Subcutaneous adipose tissue (tissue), 4 donors: ENCODE data around the gene DPP4. TPM values are rescaled to one million over a fixed set of nuclear protein-coding genes. Genes with fewer than 3 reads are reported as not detected.

Experiments
- CTCF ChIP-seq: fragments of 450-650 bp; IDR thresholded peaks from one replicate; pipeline ENCODE4 v1.5.1; 2016; ENCODE audit warnings: low read depth, mild to moderate bottlenecking, control low read depth, antibody characterized with exemption, moderate library complexity
- total RNA-seq, 4 donors: library from RNA; depleted of rRNA; stranded (reverse); fragments of >200 nt; gene quantifications; one replicate each; pipeline ENCODE4 v1.1.0, GENCODE V29; 2016

The DPP4 gene
- total RNA-seq, 4 donors from 2014 or later = 11.5 to 17.8 (median 16.3) TPM

DNA sequence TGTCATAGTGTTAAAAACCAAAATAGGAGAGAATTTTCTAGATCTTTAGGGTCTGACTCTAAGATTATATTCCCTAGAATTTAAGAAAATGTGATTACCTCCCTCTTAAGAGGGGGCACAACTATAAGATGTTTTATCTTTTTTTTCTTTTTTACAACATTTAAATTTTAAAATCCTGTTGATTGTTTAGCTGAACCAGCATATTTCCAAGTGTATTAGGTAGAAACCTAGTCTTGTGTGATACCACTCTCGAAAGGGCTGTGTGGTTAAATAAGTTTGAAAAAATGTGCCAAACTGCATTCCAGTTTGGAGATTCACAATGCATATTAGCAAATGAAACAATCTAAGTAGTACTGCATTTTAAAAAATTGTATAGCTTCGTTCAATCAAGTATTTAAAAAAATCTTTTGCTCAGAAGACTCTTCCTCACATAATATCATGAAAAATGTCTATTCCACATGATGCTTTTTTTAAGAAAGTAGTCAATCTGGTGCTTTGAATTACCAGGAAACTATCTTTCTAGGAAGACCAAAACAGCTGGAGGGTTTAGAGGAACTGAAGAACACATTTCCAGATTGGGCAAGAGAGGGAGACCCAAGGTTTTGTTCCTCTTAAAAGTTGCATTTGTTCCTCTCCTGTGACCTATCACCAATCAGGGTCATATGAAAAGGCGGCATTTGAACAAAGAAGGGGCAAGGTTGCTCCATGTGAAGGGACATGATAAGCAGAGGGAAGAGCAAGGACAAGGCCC is 98.8 kb downstream of the DPP4 start:
- no peak for TF ChIP-seq CTCF

DNA sequence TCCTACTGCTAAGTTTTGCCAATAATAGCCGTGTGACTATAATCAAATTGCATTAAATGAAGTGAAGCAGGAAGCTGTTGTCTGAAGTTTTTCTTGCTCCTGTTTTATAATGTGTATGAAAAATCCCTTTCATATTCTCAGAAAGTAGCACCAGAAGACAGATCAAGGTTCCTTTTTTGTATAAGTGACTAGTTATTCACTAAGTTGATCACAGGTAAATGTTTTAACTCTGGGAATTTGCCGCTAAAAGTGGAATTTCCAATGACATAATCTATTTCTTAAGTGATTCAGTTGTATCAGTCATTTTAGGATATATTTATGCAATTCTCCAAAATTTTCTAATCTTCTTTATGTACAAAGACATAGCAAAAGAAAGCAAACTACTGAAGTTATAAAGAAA is 99.6 kb downstream of the DPP4 start:
- no peak for TF ChIP-seq CTCF

- no peak for TF ChIP-seq CTCF
Measured at GRCh38 chr2:161972866-161973265, 101.1 kb downstream of the DPP4 start.

- TF ChIP-seq CTCF = no peak
Measured at GRCh38 chr2:161972232-161972631, 101.8 kb downstream of the DPP4 start.

DNA sequence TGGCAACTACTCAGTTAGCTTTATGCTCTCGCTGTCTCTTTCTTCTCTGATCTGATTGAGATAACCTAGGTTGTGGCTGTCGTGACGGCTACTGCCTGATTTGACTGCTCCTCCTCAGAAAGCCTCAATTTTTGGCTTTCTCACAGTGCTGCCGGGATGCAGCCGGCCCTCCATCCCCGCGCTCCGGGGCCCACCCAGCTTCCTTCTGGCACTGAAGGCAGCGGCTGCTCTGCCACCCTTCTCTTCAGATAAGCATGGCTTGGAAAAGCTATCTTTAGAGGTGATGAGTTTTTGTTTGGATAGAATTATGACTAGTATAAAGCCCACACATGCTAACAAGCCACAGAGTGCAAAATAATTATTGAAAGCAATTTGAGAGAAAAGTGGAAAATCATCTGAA is 102.5 kb downstream of the DPP4 start:
- TF ChIP-seq CTCF = no peak

DNA sequence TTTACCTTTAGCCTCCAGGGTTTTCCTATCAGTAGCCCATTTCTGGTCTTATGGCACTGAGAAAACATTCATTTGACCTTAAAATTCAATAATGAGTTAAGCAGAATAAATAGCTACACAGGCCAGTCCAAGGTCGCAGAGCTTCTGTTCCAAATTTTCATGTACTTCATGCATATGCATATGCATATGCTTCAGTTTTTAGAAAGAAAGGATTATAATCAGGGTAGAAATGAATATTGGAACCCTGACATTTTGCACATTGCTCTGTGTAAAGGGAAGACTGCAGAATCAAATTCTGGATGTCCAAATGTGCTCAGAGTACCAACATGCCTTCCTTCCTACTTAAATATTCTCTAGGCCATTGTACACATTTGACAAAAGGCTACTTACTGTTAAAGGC is 104.9 kb downstream of the DPP4 start:
- no peak for TF ChIP-seq CTCF

DNA sequence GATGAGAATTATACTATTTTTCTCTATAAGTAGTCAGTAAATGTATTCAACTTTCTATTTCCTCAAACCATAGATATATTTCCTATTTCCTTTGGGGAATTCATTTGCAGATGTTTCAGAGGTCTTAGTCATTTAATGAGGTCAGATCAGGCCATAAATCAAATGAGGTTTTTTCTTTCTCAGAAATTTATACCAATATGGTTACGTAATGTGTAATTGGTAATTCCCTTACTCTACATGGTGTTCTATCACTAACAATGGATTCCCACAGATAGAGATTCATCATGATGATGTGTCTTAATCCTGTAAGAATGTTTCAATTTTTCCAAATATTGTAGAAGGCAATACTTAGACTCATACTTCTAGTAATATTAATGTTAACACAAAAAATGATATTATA is 108.0 kb downstream of the DPP4 start:
- TF ChIP-seq CTCF = no peak
